Measurements from ENCODE around the gene GALNT2. TPM values are rescaled to one million over a fixed set of nuclear protein-coding genes. Genes with fewer than 3 reads are reported as not detected.

GALNT2 gene
- total and polyA plus RNA-seq, 7 donors = 8.4 to 43.8 (median 37.1) TPM

- no peak overlapping the region for H3K27ac ChIP-seq
- WGBS, 2 donors = 21 to 64% methylated on average over 12 of the region's 12 CpGs
- DNase-seq = no peak
- H3K4me1 ChIP-seq = peaks cover 0 to 32% (median 16%) of the 10 kb centered on the region in 4 donors
- TF ChIP-seq CTCF (IDR thresholded peaks at IDR 0.05) (no peak), EP300 (IDR thresholded peaks at IDR 0.05) (no peak), POLR2AphosphoS5 (IDR thresholded peaks at IDR 0.05) (no peak), POLR2A (IDR thresholded peaks at IDR 0.05) (no peak)
- H3K9me3 ChIP-seq = no peaks in the 10 kb centered on the region
- intact Hi-C loops (cut with DNase I) = loop anchor here (5.0 kb wide), 1 partner anchor 51 kb away; no protein-coding TSS in a partner anchor
- H3K27me3 ChIP-seq = no peaks in the 10 kb centered on the region
- no peaks in the 10 kb centered on the region for H3K36me3 ChIP-seq
- H3K4me3 ChIP-seq = no peak overlapping the region
Observed at GRCh38 chr1:230158415-230159291, 91.6 kb downstream of the GALNT2 start.

- Histone ChIP-seq H3K4me1 (peaks cover 0 to 25% (median 14%) of the 10 kb centered on the region in 4 donors), H3K9me3 (no peaks in the 10 kb centered on the region), H3K27me3 (no peaks in the 10 kb centered on the region), H3K4me3 (no peak overlapping the region), H3K36me3 (no peaks in the 10 kb centered on the region), H3K27ac (no peak overlapping the region)
- TF ChIP-seq CTCF (IDR thresholded peaks at IDR 0.05) (no peak), EP300 (IDR thresholded peaks at IDR 0.05) (no peak), POLR2A (IDR thresholded peaks at IDR 0.05) (no peak), POLR2AphosphoS5 (IDR thresholded peaks at IDR 0.05) (no peak)
- no peak for DNase-seq
- intact Hi-C loops (cut with DNase I) = loop anchor here (5.0 kb wide), 1 partner anchor 52 kb away; no protein-coding TSS in a partner anchor
- WGBS, 2 donors = 74 to 83% methylated on average over 6 of the region's 6 CpGs
Observed at GRCh38 chr1:230159580-230159979, 92.5 kb downstream of the GALNT2 start.

GRCh38 chr1:230160957-230161771, 94.1 kb downstream of the GALNT2 start:
- Histone ChIP-seq H3K9me3 (no peaks in the 10 kb centered on the region), H3K27me3 (no peaks in the 10 kb centered on the region), H3K4me1 (peaks cover 0 to 23% (median 14%) of the 10 kb centered on the region in 4 donors), H3K27ac (no peak overlapping the region), H3K4me3 (no peak overlapping the region), H3K36me3 (no peaks in the 10 kb centered on the region)
- DNase-seq = no peak
- WGBS, 2 donors = 72 to 80% methylated on average over 8 of the region's 8 CpGs
- TF ChIP-seq CTCF (IDR thresholded peaks at IDR 0.05) = no peak
- no peak for TF ChIP-seq POLR2AphosphoS5 (IDR thresholded peaks at IDR 0.05)
- TF ChIP-seq POLR2A (IDR thresholded peaks at IDR 0.05) = no peak
- TF ChIP-seq EP300 (IDR thresholded peaks at IDR 0.05) = no peak
- intact Hi-C loops (cut with DNase I) = no loop called here

GRCh38 chr1:230163205-230163604, 96.2 kb downstream of the GALNT2 start:
- DNase-seq = peak; percentile 88
- intact Hi-C loops (cut with DNase I) = no loop called here

GRCh38 chr1:230163719-230164118, 96.7 kb downstream of the GALNT2 start:
- Histone ChIP-seq H3K36me3 (no peaks in the 10 kb centered on the region), H3K4me3 (no peak overlapping the region), H3K27me3 (no peaks in the 10 kb centered on the region), H3K4me1 (peaks cover 0 to 14% (median 6%) of the 10 kb centered on the region in 4 donors), H3K9me3 (no peaks in the 10 kb centered on the region), H3K27ac (peak overlapping the region; percentile 14 to 36 (median 32))
- WGBS, 2 donors = 94 to 97% methylated on average over 3 of the region's 3 CpGs
- intact Hi-C loops (cut with DNase I) = no loop called here
- TF ChIP-seq POLR2AphosphoS5 (IDR thresholded peaks at IDR 0.05) (no peak), CTCF (IDR thresholded peaks at IDR 0.05) (no peak), POLR2A (IDR thresholded peaks at IDR 0.05) (no peak)
- peak; percentile 63 for DNase-seq

More at GRCh38 chr1:230163205-230163604, 96.2 kb downstream of the GALNT2 start:
- H3K4me1 ChIP-seq = peaks cover 0 to 20% (median 12%) of the 10 kb centered on the region in 4 donors
- H3K27me3 ChIP-seq = no peaks in the 10 kb centered on the region
- 92% methylated on average over 6 of the region's 6 CpGs for WGBS, 2 donors
- no peak overlapping the region for H3K4me3 ChIP-seq
- TF ChIP-seq EP300 (IDR thresholded peaks at IDR 0.05) = no peak
- peak in 2 of 4 donors; percentile 19 to 20 for TF ChIP-seq POLR2AphosphoS5 (IDR thresholded peaks at IDR 0.05)
- H3K36me3 ChIP-seq = no peaks in the 10 kb centered on the region
- H3K9me3 ChIP-seq = no peaks in the 10 kb centered on the region
- peak overlapping the region in 3 of 4 donors; percentile 29 to 36 (median 36) for H3K27ac ChIP-seq
